ENCODE measurements around the gene TSR1. TPM values are rescaled to one million over a fixed set of nuclear protein-coding genes. Genes with fewer than 3 reads are reported as not detected.

Gene TSR1
- polyA plus RNA-seq, 1 of the 3 experiments (the other 2 are of a cell fraction): 26.7 TPM

- TF ChIP-seq CTCF (IDR thresholded peaks at IDR 0.05) (no peak), GABPA (IDR thresholded peaks at IDR 0.05; ENCODE audit: low read depth) (no peak), NRF1 (IDR thresholded peaks at IDR 0.05; ENCODE audit: low read depth, low read length) (no peak), MXI1 (IDR thresholded peaks at IDR 0.05; ENCODE audit: low read depth, low read length) (no peak), TAF1 (IDR thresholded peaks at IDR 0.05; ENCODE audit: borderline replicate concordance, low read depth, low read length) (no peak), IRF3 (IDR thresholded peaks at IDR 0.05; ENCODE audit: low read depth, low read length) (no peak), JUND (IDR thresholded peaks at IDR 0.05) (no peak)
Observed at GRCh38 chr17:2379489-2380225, 43.4 kb upstream of the TSR1 start (continued).

- H3K9me3 ChIP-seq: no peaks in the 10 kb centered on the region
- peaks cover 6 to 52% of the 10 kb centered on the region in 2 experiments for H3K36me3 ChIP-seq (replicated peaks in 1 of 2; ENCODE audit: control insufficient read depth in 1 of 2, insufficient read depth in 2 of 2, low read length in 1 of 2)
- no peaks in the 10 kb centered on the region for H4K20me1 ChIP-seq (ENCODE audit: insufficient read depth)
- no peak overlapping the region for H3K4me3 ChIP-seq (ENCODE audit: low read depth in 2 of 2, low read length in 1 of 2)
- 96% methylated on average over 4 of the region's 11 CpGs for WGBS (ENCODE audit: low lambda C conversion rate)
- no peak for DNase-seq
- peaks cover 7% of the 10 kb centered on the region for H3F3A ChIP-seq (replicated peaks; ENCODE audit: insufficient read depth)
- peak overlapping the region in 1 of 2 experiments; percentile 97; a peak in 2 of 4 replicates for H3K27ac ChIP-seq (ENCODE audit: low read depth in 2 of 2, low read length in 1 of 2)
- ChIA-PET POLR2A (no interaction called here), CTCF (interaction anchor here (1.7 to 26.4 kb wide), 3 partner anchors 13 to 30 kb away, joined by 6 to 654 read pairs (median 62); partner anchors contain the start of gene MNT)
- peaks cover 0 to 44% of the 10 kb centered on the region in 2 experiments; a peak in 1 of 4 replicates for H3K4me1 ChIP-seq (ENCODE audit: control insufficient read depth in 1 of 2, insufficient read depth in 2 of 2, low read depth in 1 of 2, low read length in 1 of 2)
- H3K9ac ChIP-seq: no peak overlapping the region
- no peaks in the 10 kb centered on the region for H3K9me2 ChIP-seq
- no peak overlapping the region for H3K4me2 ChIP-seq
- TF ChIP-seq RCOR1 (IDR thresholded peaks at IDR 0.05; ENCODE audit: low read length) (no peak), RFX5 (IDR thresholded peaks at IDR 0.05; ENCODE audit: low read length) (no peak), EP300 (IDR thresholded peaks at IDR 0.05; ENCODE audit: borderline replicate concordance in 1 of 2, low read depth in 1 of 2, low read length in 1 of 2) (no peak), ELF1 (IDR thresholded peaks at IDR 0.05) (no peak), TEAD4 (IDR thresholded peaks at IDR 0.05; ENCODE audit: borderline replicate concordance, insufficient read depth) (no peak), SMC3 (IDR thresholded peaks at IDR 0.05; ENCODE audit: low read depth, low read length) (no peak), JUND (IDR thresholded peaks at IDR 0.05) (no peak), USF2 (IDR thresholded peaks at IDR 0.05; ENCODE audit: borderline replicate concordance, low read depth, low read length) (no peak), IRF3 (IDR thresholded peaks at IDR 0.05; ENCODE audit: low read depth, low read length) (no peak), POLR2AphosphoS5 (IDR thresholded peaks at IDR 0.05; ENCODE audit: low read depth, low read length) (no peak)
- H3K79me2 ChIP-seq (ENCODE audit: insufficient read depth): no peaks in the 10 kb centered on the region
- H3K27me3 ChIP-seq (ENCODE audit: insufficient read depth): no peaks in the 10 kb centered on the region
- no peak overlapping the region for H2AFZ ChIP-seq (ENCODE audit: low read depth)
Observed at GRCh38 chr17:2378905-2379304, 42.6 kb upstream of the TSR1 start.

Data from SK-N-SH (cell line).